Hepatocyte (in vitro differentiated cells): Measurements from ENCODE around the gene RBP7. TPM values are rescaled to one million over a fixed set of nuclear protein-coding genes. Genes with fewer than 3 reads are reported as not detected.

Source experiments
- DNase-seq: peaks from one replicate; pipeline ENCODE4 v3.0.0-alpha.2; 2016; ENCODE audit warnings: low spot score
- H2AFZ ChIP-seq: fragments of 200-600 bp; sonication (generic); 2 replicates; pipeline ENCODE4 v1.6.0; 2016; ENCODE audit warnings: antibody characterized with exemption, mild to moderate bottlenecking
- H3K27ac ChIP-seq: fragments of 200-600 bp; sonication (generic); 2 replicates; pipeline ENCODE4 v1.5.1; 2016; ENCODE audit warnings: mild to moderate bottlenecking
- H3K27me3 ChIP-seq: fragments of 200-600 bp; sonication (generic); 2 replicates; pipeline ENCODE4 v1.6.1; 2016
- H3K36me3 ChIP-seq: fragments of 200-600 bp; sonication (generic); replicated peaks from 2 replicates; pipeline ENCODE4 v1.5.1; 2016; ENCODE audit warnings: low read depth; ENCODE audit not compliant: insufficient read depth
- H3K4me1 ChIP-seq: fragments of 200-600 bp; sonication (generic); 2 replicates; pipeline ENCODE4 v1.5.1; 2016; ENCODE audit warnings: mild to moderate bottlenecking, moderate library complexity; ENCODE audit not compliant: insufficient read depth
- H3K4me2 ChIP-seq: fragments of 200-600 bp; sonication (generic); 2 replicates; pipeline ENCODE4 v1.6.0; 2016
- H3K4me3 ChIP-seq: fragments of 200-600 bp; sonication (generic); 2 replicates; pipeline ENCODE4 v1.5.1; 2016; ENCODE audit warnings: mild to moderate bottlenecking
- H3K79me2 ChIP-seq: fragments of 200-600 bp; sonication (generic); 2 replicates; pipeline ENCODE4 v1.6.0; 2017; ENCODE audit warnings: mild to moderate bottlenecking
- H3K9me2 ChIP-seq: fragments of 200-600 bp; sonication (generic); replicated peaks from 2 replicates; pipeline ENCODE4 v1.6.0; 2017; ENCODE audit warnings: mild to moderate bottlenecking; ENCODE audit not compliant: insufficient read depth
- H3K9me3 ChIP-seq: fragments of 200-600 bp; sonication (generic); 2 replicates; pipeline ENCODE4 v1.5.1; 2016; ENCODE audit warnings: low read depth, mild to moderate bottlenecking
- H4K20me1 ChIP-seq: fragments of 200-600 bp; sonication (generic); 2 replicates; pipeline ENCODE4 v1.6.0; 2016; ENCODE audit warnings: mild to moderate bottlenecking; ENCODE audit not compliant: insufficient read depth, poor library complexity, severe bottlenecking
- EZH2 ChIP-seq: fragments of 200-600 bp; sonication (generic); IDR thresholded peaks from 2 replicates; pipeline ENCODE4 v1.6.1; 2016; ENCODE audit warnings: antibody characterized with exemption, mild to moderate bottlenecking, borderline replicate concordance
- EZH2phosphoT487 ChIP-seq: fragments of 200-600 bp; sonication (generic); IDR thresholded peaks from one replicate; pipeline ENCODE4 v1.6.1; 2018; ENCODE audit warnings: antibody characterized with exemption, mild to moderate bottlenecking, low read depth, moderate library complexity; ENCODE audit not compliant: unreplicated experiment, severe bottlenecking
- WGBS: methylation state at CpG from one replicate; pipeline ENCODE4 v1.1.6; 2016; ENCODE audit warnings: low lambda C conversion rate; ENCODE audit errors: missing lambda C conversion rate; 5-methylcytosine and 5-hydroxymethylcytosine counted together
- polyA plus RNA-seq: library from polyadenylated mRNA; unstranded; fragments of >200 nt; fragmentation: Nextera tagmentation; extraction: Ambion mirVana; gene quantifications from 2 replicates; pipeline ENCODE4 v1.2.1, GENCODE V29; 2016
- total RNA-seq: library from RNA; depleted of rRNA; stranded (reverse); fragments of >200 nt; gene quantifications from 2 replicates; pipeline ENCODE4 v1.2.3, GENCODE V29; 2014
- TF ChIP-seq, protein P1 (sequence below): fragments of 200-600 bp; sonication (generic); IDR thresholded peaks from 2 replicates; pipeline ENCODE4 v1.5.1; 2016; ENCODE audit warnings: antibody characterized with exemption, mild to moderate bottlenecking; ENCODE audit not compliant: poor library complexity

Gene RBP7
- total and polyA plus RNA-seq, 2 experiments from 2014 or later = 0.25 to 0.50 TPM

DNA sequence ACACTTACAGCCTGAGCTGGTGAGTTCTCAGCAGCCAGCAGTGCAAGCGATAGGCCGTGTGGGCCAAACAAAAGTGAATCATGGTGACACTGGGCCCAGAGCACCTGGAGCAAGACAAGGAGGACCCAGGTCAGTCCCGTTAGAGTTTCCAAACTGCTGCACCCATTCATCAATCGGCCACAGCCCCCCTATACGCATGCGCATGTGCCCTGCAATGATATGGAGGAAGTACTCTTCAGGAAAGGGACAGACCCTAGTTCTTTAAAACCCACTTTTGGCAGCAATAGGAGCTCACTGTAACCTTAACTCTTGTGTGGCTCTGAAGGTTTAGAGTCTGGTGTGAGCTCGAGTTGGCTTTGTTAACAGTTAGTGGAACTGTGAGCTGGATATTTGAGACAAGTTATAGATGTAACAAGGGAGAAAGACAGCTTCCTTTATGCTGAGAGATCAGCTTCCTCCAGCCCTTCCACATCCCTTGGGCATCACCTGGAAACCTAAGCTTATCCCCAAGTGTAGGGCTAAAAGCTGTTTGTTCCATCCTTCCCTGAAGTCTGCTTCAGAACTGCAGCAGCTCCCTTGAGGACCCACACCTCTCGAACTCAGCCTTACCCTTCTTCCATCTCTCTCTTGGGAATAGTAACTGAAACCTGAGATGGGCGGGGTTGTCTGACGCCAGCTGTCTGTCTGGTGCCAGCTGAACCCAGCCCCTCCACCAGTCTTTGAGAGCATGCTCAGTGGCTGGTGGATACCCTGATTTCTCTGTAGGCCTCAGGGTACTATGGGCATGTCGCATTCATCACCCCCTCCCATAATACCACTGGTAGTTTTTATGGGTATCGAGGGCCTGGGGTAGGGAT lies 36.1 kb upstream of the RBP7 start:
- no peaks in the 10 kb centered on the region for H3K27me3 ChIP-seq
- WGBS = 88% methylated on average over 12 of the region's 12 CpGs
- no peaks in the 10 kb centered on the region for H3K4me1 ChIP-seq
- no peaks in the 10 kb centered on the region for H3K79me2 ChIP-seq
- no peak overlapping the region for H2AFZ ChIP-seq
- no peaks in the 10 kb centered on the region for H3K9me2 ChIP-seq
- H4K20me1 ChIP-seq = no peaks in the 10 kb centered on the region
- H3K4me3 ChIP-seq = no peak overlapping the region
- H3K9me3 ChIP-seq = no peaks in the 10 kb centered on the region
- no peak overlapping the region for H3K27ac ChIP-seq
- no peak overlapping the region for H3K4me2 ChIP-seq
- no peak for DNase-seq
- H3K36me3 ChIP-seq = no peaks in the 10 kb centered on the region
- no peak for TF ChIP-seq EZH2
- TF ChIP-seq, protein P1, sequence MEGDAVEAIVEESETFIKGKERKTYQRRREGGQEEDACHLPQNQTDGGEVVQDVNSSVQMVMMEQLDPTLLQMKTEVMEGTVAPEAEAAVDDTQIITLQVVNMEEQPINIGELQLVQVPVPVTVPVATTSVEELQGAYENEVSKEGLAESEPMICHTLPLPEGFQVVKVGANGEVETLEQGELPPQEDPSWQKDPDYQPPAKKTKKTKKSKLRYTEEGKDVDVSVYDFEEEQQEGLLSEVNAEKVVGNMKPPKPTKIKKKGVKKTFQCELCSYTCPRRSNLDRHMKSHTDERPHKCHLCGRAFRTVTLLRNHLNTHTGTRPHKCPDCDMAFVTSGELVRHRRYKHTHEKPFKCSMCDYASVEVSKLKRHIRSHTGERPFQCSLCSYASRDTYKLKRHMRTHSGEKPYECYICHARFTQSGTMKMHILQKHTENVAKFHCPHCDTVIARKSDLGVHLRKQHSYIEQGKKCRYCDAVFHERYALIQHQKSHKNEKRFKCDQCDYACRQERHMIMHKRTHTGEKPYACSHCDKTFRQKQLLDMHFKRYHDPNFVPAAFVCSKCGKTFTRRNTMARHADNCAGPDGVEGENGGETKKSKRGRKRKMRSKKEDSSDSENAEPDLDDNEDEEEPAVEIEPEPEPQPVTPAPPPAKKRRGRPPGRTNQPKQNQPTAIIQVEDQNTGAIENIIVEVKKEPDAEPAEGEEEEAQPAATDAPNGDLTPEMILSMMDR = no peak

GRCh38 chr1:9984253-9984652 lies 12.8 kb upstream of the RBP7 start:
- H3K4me1 ChIP-seq = no peaks in the 10 kb centered on the region
- DNase-seq = no peak
- no peaks in the 10 kb centered on the region for H3K79me2 ChIP-seq
- H4K20me1 ChIP-seq = no peaks in the 10 kb centered on the region
- WGBS = 91% methylated on average over 5 of the region's 5 CpGs
- no peaks in the 10 kb centered on the region for H3K9me3 ChIP-seq
- H3K4me2 ChIP-seq = no peak overlapping the region
- no peaks in the 10 kb centered on the region for H3K36me3 ChIP-seq
- H3K9me2 ChIP-seq = no peaks in the 10 kb centered on the region
- H2AFZ ChIP-seq = no peak overlapping the region
- no peak overlapping the region for H3K4me3 ChIP-seq
- TF ChIP-seq EZH2 (no peak), EZH2phosphoT487 (no peak)
- TF ChIP-seq, protein P1 = no peak
- no peak overlapping the region for H3K27ac ChIP-seq
- H3K27me3 ChIP-seq = no peaks in the 10 kb centered on the region

- Histone ChIP-seq H3K79me2 (no peaks in the 10 kb centered on the region), H3K4me2 (no peak overlapping the region), H3K27me3 (no peaks in the 10 kb centered on the region), H2AFZ (no peak overlapping the region), H3K9me3 (no peaks in the 10 kb centered on the region), H3K4me3 (no peak overlapping the region), H4K20me1 (no peaks in the 10 kb centered on the region), H3K4me1 (no peaks in the 10 kb centered on the region), H3K9me2 (no peaks in the 10 kb centered on the region), H3K36me3 (no peaks in the 10 kb centered on the region), H3K27ac (no peak overlapping the region)
- no peak for DNase-seq
- TF ChIP-seq, protein P1 = no peak
- 56% methylated on average over 6 of the region's 6 CpGs for WGBS
Observed at GRCh38 chr1:9985001-9985400, 12.0 kb upstream of the RBP7 start.

DNA sequence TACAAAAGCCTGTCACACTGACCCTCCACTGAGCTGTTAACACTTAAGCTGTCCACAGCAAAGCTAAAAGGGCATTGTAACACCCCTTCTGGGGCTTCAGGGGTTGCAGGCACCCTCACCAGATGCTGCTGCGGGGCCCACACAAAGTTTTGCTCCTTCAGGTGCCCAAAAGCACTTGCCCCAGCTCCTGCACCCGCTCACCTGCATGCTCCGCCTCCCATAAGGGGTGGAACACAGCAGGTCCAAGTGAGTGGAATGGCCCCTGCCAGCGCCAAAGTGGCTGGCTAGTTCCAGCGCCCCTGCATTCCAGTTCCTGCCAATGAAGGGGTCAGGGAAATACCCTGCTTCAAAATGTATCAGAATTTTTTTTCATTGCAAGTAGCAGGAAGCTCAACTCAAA lies 7.3 kb upstream of the RBP7 start:
- Histone ChIP-seq H3K9me2 (no peaks in the 10 kb centered on the region), H3K27me3 (no peaks in the 10 kb centered on the region), H3K79me2 (no peaks in the 10 kb centered on the region), H3K9me3 (no peaks in the 10 kb centered on the region), H4K20me1 (no peaks in the 10 kb centered on the region), H2AFZ (no peak overlapping the region), H3K4me1 (no peaks in the 10 kb centered on the region), H3K4me3 (no peak overlapping the region), H3K36me3 (no peaks in the 10 kb centered on the region), H3K4me2 (no peak overlapping the region), H3K27ac (no peak overlapping the region)
- WGBS = 86% methylated on average over 5 of the region's 5 CpGs
- TF ChIP-seq EZH2 (no peak), EZH2phosphoT487 (no peak)
- TF ChIP-seq, protein P1 = no peak
- no peak for DNase-seq
